CD14-positive monocyte (primary cell): Measurements from ENCODE around the gene ARRDC1. TPM values are rescaled to one million over a fixed set of nuclear protein-coding genes. Genes with fewer than 3 reads are reported as not detected.
"Not testable (repeated sequence)": the region's sequence is repeated elsewhere in the genome, so short reads cannot be mapped to it uniquely, and the experiment has no call there.

Source experiments
- DNase-seq, 3 donors: peaks; one replicate each; pipeline ENCODE4 v3.0.0-alpha.2; 2011 to 2022
- H2AFZ ChIP-seq: 2 replicates; pipeline ENCODE4 v1.6.0; 2012; ENCODE audit warnings: mild to moderate bottlenecking, low read depth, low read length, inconsistent platforms; ENCODE audit not compliant: insufficient read depth, poor library complexity, severe bottlenecking
- H3K27ac ChIP-seq, 2 donors: 1 replicate in 1 of 2; 2 replicates in 1 of 2; pipeline ENCODE4 v1.5.1; 2012 to 2013; ENCODE audit warnings: low read length in 2 of 2, control low read depth in 1 of 2, inconsistent platforms in 1 of 2, low read depth in 1 of 2, mild to moderate bottlenecking in 1 of 2
- H3K27me3 ChIP-seq, 2 donors: one replicate each; pipeline versions ENCODE4 v1.6.0 to v1.6.1; 2011 to 2013; ENCODE audit warnings: low read length in 2 of 2; ENCODE audit not compliant: control insufficient read depth in 2 of 2, insufficient read depth in 2 of 2
- H3K36me3 ChIP-seq, 2 donors: replicated peaks in 1 of 2; 1 replicate in 1 of 2; 2 replicates in 1 of 2; pipeline versions ENCODE4 v1.5.1 to v1.6.1; 2012 to 2013; ENCODE audit warnings: low read length in 2 of 2, control low read depth in 1 of 2, inconsistent platforms in 1 of 2, mild to moderate bottlenecking in 1 of 2; ENCODE audit not compliant: insufficient read depth in 2 of 2, control insufficient read depth in 1 of 2
- H3K4me1 ChIP-seq, 2 donors: 1 replicate in 1 of 2; 2 replicates in 1 of 2; pipeline versions ENCODE4 v1.5.1 to v1.6.1; 2012 to 2013; ENCODE audit warnings: low read length in 2 of 2, control low read depth in 1 of 2, inconsistent platforms in 1 of 2, mild to moderate bottlenecking in 1 of 2, moderate library complexity in 1 of 2; ENCODE audit not compliant: insufficient read depth in 2 of 2, control insufficient read depth in 1 of 2
- H3K4me2 ChIP-seq: replicated peaks from 2 replicates; pipeline ENCODE3; 2012; ENCODE audit warnings: low read length, moderate library complexity, mild to moderate bottlenecking; ENCODE audit not compliant: poor library complexity, severe bottlenecking; ENCODE audit errors: extremely low read depth
- H3K4me3 ChIP-seq, 3 experiments: fragments of 200-600 bp in 1 of 3; sonication (generic) in 1 of 3; replicated peaks in 1 of 3; 1 replicate in 2 of 3; 2 replicates in 1 of 3; pipeline ENCODE4 v1.5.1; 2011 to 2013; ENCODE audit warnings: low read length in 3 of 3, mild to moderate bottlenecking in 3 of 3, control low read depth in 2 of 3, low read depth in 2 of 3, inconsistent platforms in 1 of 3, moderate library complexity in 1 of 3
- H3K79me2 ChIP-seq: 2 replicates; pipeline ENCODE4 v1.6.0; 2012; ENCODE audit warnings: mild to moderate bottlenecking, control low read depth, inconsistent platforms, low read length, moderate library complexity; ENCODE audit not compliant: insufficient read depth
- H3K9ac ChIP-seq: 2 replicates; pipeline ENCODE4 v1.6.0; 2017; ENCODE audit warnings: low read length, mild to moderate bottlenecking; ENCODE audit not compliant: insufficient read depth, poor library complexity, severe bottlenecking
- H3K9me3 ChIP-seq, 2 donors: replicated peaks in 1 of 2; 1 replicate in 1 of 2; 2 replicates in 1 of 2; pipeline versions ENCODE4 v1.5.1 to v1.6.1; 2012 to 2013; ENCODE audit warnings: low read length in 2 of 2, control low read depth in 1 of 2; ENCODE audit not compliant: control insufficient read depth in 1 of 2, insufficient read depth in 1 of 2
- H4K20me1 ChIP-seq: 2 replicates; pipeline ENCODE4 v1.6.0; 2012; ENCODE audit warnings: mild to moderate bottlenecking, low read length, control low read depth, moderate library complexity; ENCODE audit not compliant: insufficient read depth
- H3K27ac Mint-ChIP-seq, 7 donors: one replicate each; pipeline ENCODE4 v1.8.0; 2020; ENCODE audit warnings: mild to moderate bottlenecking in 7 of 7, mixed read lengths in 7 of 7, moderate library complexity in 6 of 7, inconsistent platforms in 2 of 7
- H3K27me3 Mint-ChIP-seq, 3 donors: one replicate each; pipeline ENCODE4 v1.8.0; 2021 to 2022; ENCODE audit warnings: low read depth in 3 of 3, mild to moderate bottlenecking in 3 of 3, mixed read lengths in 3 of 3, moderate library complexity in 3 of 3, inconsistent platforms in 1 of 3
- H3K36me3 Mint-ChIP-seq, 2 donors: one replicate each; pipeline ENCODE4 v1.8.0; 2020; ENCODE audit warnings: mixed read lengths in 2 of 2, inconsistent platforms in 1 of 2, mild to moderate bottlenecking in 1 of 2
- H3K4me1 Mint-ChIP-seq: one replicate; pipeline ENCODE4 v1.8.0; 2020; ENCODE audit warnings: mild to moderate bottlenecking, mixed read lengths
- H3K4me3 Mint-ChIP-seq, 2 donors: one replicate each; pipeline ENCODE4 v1.8.0; 2020; ENCODE audit warnings: mild to moderate bottlenecking in 2 of 2, mixed read lengths in 2 of 2, moderate library complexity in 1 of 2
- H3K9me3 Mint-ChIP-seq, 7 donors: one replicate each; pipeline ENCODE4 v1.8.0; 2020 to 2022; ENCODE audit warnings: mixed read lengths in 7 of 7, mild to moderate bottlenecking in 6 of 7, moderate library complexity in 6 of 7, inconsistent platforms in 2 of 7
- WGBS: methylation state at CpG from one replicate; pipeline ENCODE4 v1.1.5; 2013; ENCODE audit warnings: missing lambda C conversion rate; ENCODE audit not compliant: insufficient coverage; 5-methylcytosine and 5-hydroxymethylcytosine counted together
- intact Hi-C, 2 donors: fragments of 100-400 bp; cut with micrococcal nuclease; formaldehyde crosslinking; loops; one replicate each; pipeline versions ENCODE4 v1.15.0 to v1.15.1; 2023
- polyA plus RNA-seq, 3 donors: library from polyadenylated mRNA; depleted of rRNA in 1 of 3; unstranded in 2 of 3; stranded (reverse) in 1 of 3; fragments of 300-500 nt in 2 of 3; fragments of >200 nt in 1 of 3; fragmentation: Illumina TruSeq in 2 of 3; gene quantifications; 1 replicate in 2 of 3; 2 replicates in 1 of 3; pipeline ENCODE4 v1.2.3, GENCODE V29; 2012 to 2021
- TF ChIP-seq, protein P1 (sequence below): fragments of 200-600 bp; IDR thresholded peaks from one replicate; pipeline ENCODE4 v1.8.0; 2022; ENCODE audit warnings: antibody characterized with exemption, mild to moderate bottlenecking

Gene ARRDC1
- polyA plus RNA-seq, 3 donors, result 83.2 to 454 (median 87.6) TPM

DNA sequence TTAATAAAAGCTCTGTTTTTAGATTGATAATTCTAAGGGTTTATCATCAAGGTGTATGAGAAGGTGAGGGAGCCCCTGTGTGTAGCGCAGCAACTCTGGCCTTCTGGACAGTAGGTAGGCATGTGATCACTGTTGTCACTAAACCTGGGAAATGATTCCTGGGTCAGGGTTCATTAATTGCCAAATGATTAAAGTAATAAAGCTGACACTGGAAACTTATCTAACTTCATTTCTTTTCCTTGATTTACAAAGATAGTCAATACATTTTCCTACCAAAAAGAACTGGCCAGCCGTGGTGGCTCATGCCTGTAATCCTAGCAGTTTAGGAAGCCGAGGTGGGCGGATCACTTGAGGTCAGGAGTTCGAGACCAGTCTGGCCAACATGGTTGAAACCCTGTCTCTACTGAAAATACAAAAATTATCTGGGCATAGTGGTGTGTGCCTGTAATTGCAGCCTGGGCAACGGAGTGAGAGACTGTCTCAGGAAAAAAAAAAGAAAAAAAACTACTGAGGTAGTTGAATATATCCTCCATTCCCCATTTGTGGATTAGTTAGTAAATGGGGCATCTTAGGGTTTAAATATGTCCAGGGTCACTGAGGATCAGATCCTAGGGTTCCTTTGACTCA lies 15.8 kb downstream of the ARRDC1 start:
- intact Hi-C loops, result no loop called here
- no peak overlapping the region for H3K4me3 ChIP-seq
- DNase-seq, result no peak

DNA sequence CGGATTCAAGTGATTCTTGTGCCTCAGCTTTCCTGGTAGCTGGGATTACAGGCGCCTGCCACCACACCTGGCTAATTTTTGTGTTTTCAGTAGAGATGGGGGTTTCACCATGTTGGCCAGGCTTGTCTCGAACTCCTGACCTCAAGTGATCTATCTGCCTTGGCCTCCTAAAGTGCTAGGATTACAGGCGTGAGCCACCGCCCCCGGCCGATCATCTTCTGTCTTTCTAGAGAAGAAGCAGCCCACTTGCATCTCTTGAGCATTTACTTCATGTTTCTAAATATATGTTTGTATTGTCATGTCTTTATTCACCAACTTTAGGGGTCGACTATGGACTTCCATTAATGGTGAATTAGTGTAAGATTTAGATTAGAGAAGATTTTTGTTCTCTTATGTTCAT lies 16.7 kb downstream of the ARRDC1 start:
- intact Hi-C loops, H3K4me2 ChIP-seq, H3K4me3 ChIP-seq, H3K4me3 Mint-ChIP-seq, DNase-seq, H3K9me3 ChIP-seq, H3K27me3 Mint-ChIP-seq, H3K36me3 ChIP-seq, H3K9me3 Mint-ChIP-seq, H2AFZ ChIP-seq, H3K9ac ChIP-seq, H3K27me3 ChIP-seq, H3K27ac ChIP-seq: not testable (repeated sequence)
- 90% methylated on average over 2 of the region's 8 CpGs for WGBS
- Mint-ChIP-seq H3K36me3 (peaks cover 5 to 25% of the 10 kb centered on the region in 2 donors), H3K4me1 (peaks cover 48% of the 10 kb centered on the region), H3K27ac (peak overlapping the region in 2 of 7 donors; percentile 37 to 53)
- Histone ChIP-seq H3K4me1 (peaks cover 49 to 55% of the 10 kb centered on the region in 2 donors), H3K79me2 (peaks cover 93% of the 10 kb centered on the region), H4K20me1 (peaks cover 77% of the 10 kb centered on the region)

More for the DNA sequence above, 15.8 kb downstream of the ARRDC1 start:
- WGBS, result 74% methylated on average over 2 of the region's 6 CpGs
- peaks cover 45% of the 10 kb centered on the region for H3K4me1 Mint-ChIP-seq
- TF ChIP-seq, protein P1, sequence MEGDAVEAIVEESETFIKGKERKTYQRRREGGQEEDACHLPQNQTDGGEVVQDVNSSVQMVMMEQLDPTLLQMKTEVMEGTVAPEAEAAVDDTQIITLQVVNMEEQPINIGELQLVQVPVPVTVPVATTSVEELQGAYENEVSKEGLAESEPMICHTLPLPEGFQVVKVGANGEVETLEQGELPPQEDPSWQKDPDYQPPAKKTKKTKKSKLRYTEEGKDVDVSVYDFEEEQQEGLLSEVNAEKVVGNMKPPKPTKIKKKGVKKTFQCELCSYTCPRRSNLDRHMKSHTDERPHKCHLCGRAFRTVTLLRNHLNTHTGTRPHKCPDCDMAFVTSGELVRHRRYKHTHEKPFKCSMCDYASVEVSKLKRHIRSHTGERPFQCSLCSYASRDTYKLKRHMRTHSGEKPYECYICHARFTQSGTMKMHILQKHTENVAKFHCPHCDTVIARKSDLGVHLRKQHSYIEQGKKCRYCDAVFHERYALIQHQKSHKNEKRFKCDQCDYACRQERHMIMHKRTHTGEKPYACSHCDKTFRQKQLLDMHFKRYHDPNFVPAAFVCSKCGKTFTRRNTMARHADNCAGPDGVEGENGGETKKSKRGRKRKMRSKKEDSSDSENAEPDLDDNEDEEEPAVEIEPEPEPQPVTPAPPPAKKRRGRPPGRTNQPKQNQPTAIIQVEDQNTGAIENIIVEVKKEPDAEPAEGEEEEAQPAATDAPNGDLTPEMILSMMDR, result peak; percentile 48
- Histone ChIP-seq H3K9ac (no peak overlapping the region), H3K27ac (no peak overlapping the region), H4K20me1 (peaks cover 77% of the 10 kb centered on the region), H3K9me3 (no peaks in the 10 kb centered on the region), H2AFZ (no peak overlapping the region), H3K36me3 (peaks cover 4 to 13% of the 10 kb centered on the region in 2 donors), H3K79me2 (peaks cover 93% of the 10 kb centered on the region), H3K27me3 (no peaks in the 10 kb centered on the region), H3K4me1 (peaks cover 46 to 58% of the 10 kb centered on the region in 2 donors), H3K4me2 (no peak overlapping the region)
- H3K27ac Mint-ChIP-seq, result peak overlapping the region in 2 of 7 donors; percentile 1 to 37
- H3K9me3 Mint-ChIP-seq, result no peaks in the 10 kb centered on the region
- no peaks in the 10 kb centered on the region for H3K27me3 Mint-ChIP-seq
- peaks cover 5 to 25% of the 10 kb centered on the region in 2 donors for H3K36me3 Mint-ChIP-seq
- no peak overlapping the region for H3K4me3 Mint-ChIP-seq
